GM12878 (cell line): Measurements from ENCODE around the gene JRKL. TPM values are rescaled to one million over a fixed set of nuclear protein-coding genes. Genes with fewer than 3 reads are reported as not detected.

Experiments used
- ATAC-seq: fragments of 200-7000 bp; cut with Tn5 transposase; 3 replicates; pipeline ENCODE4 v1.9.1; 2020; ENCODE audit warnings: mild to moderate bottlenecking, moderate library complexity
- BruUV-seq: library from RNA; stranded (reverse); fragments of 400-500 nt; replicated peaks from 2 replicates; lab custom pipeline; 2021; lab: Mats Ljungman, UMichigan
- CTCF ChIA-PET: fragments of 300-600 bp; sonication (Branson Sonifier 250); formaldehyde crosslinking; extraction: SDS; loops from one replicate; lab custom pipeline; 2021; ENCODE audit warnings: inconsistent platforms; lab: Yijun Ruan, JAX
- POLR2A ChIA-PET: fragments of 350-600 bp; formaldehyde crosslinking; extraction: SDS; loops from one replicate; lab custom pipeline; 2021; ENCODE audit warnings: inconsistent platforms; lab: Charles Lee
- RAD21 ChIA-PET: fragments of 300-600 bp; sonication (Branson Sonifier 250); formaldehyde crosslinking; loops from one replicate; lab custom pipeline; 2023; ENCODE audit warnings: antibody characterized with exemption; ENCODE audit not compliant: unreplicated experiment; lab: Charles Lee
- SMC1A ChIA-PET: fragments of 300-600 bp; sonication (Branson Sonifier 250); formaldehyde crosslinking; loops from one replicate; lab custom pipeline; 2023; ENCODE audit not compliant: unreplicated experiment, uncharacterized antibody; lab: Charles Lee
- DNase-seq: peaks from one replicate; pipeline ENCODE4 v3.0.0-alpha.2; 2011; ENCODE audit warnings: low read depth, low spot score
- FAIRE-seq: peaks from 3 replicates; lab custom pipeline; 2011; peaks lifted over from hg19 to GRCh38; lab: Jason Lieb, UNC
- H2AFZ ChIP-seq: 2 replicates; pipeline ENCODE4 v1.6.0; 2011; ENCODE audit warnings: low read depth, low read length, control low read depth; ENCODE audit not compliant: control insufficient read depth
- H3K27ac ChIP-seq: 2 replicates; pipeline ENCODE4 v1.5.1; 2011; ENCODE audit warnings: control low read depth; ENCODE audit not compliant: control insufficient read depth, insufficient read depth
- H3K27me3 ChIP-seq, 2 experiments: replicated peaks in 1 of 2; 2 replicates each; pipeline versions ENCODE4 v1.6.0 to v1.6.1; 2011; ENCODE audit warnings: low read length in 1 of 2; ENCODE audit not compliant: control insufficient read depth in 2 of 2, insufficient read depth in 2 of 2
- H3K36me3 ChIP-seq, 2 experiments: 2 replicates each; pipeline ENCODE4 v1.5.1; 2011; ENCODE audit warnings: low read length in 1 of 2; ENCODE audit not compliant: control insufficient read depth in 2 of 2, insufficient read depth in 2 of 2
- H3K4me1 ChIP-seq: 2 replicates; pipeline ENCODE4 v1.6.1; 2011; ENCODE audit warnings: mild to moderate bottlenecking, low read length, moderate library complexity, mixed read lengths; ENCODE audit not compliant: control insufficient read depth, insufficient read depth
- H3K4me2 ChIP-seq: 2 replicates; pipeline ENCODE4 v1.6.0; 2011; ENCODE audit warnings: control low read depth; ENCODE audit not compliant: control insufficient read depth, insufficient read depth
- H3K4me3 ChIP-seq: fragments of 200-600 bp; sonication (generic); 2 replicates; pipeline ENCODE4 v1.5.1; 2016
- H3K79me2 ChIP-seq: 2 replicates; pipeline ENCODE4 v1.6.0; 2011; ENCODE audit warnings: low read length; ENCODE audit not compliant: control insufficient read depth, insufficient read depth
- H3K9ac ChIP-seq: 2 replicates; pipeline ENCODE4 v1.8.0; 2011; ENCODE audit warnings: low read length, control low read depth, mixed read lengths; ENCODE audit not compliant: control insufficient read depth, insufficient read depth
- H3K9me3 ChIP-seq: replicated peaks from 3 replicates; pipeline ENCODE4 v1.5.1; 2011; ENCODE audit warnings: mild to moderate bottlenecking, low read length; ENCODE audit not compliant: control insufficient read depth, insufficient read depth
- H4K20me1 ChIP-seq: 2 replicates; pipeline ENCODE4 v1.6.0; 2011; ENCODE audit not compliant: control insufficient read depth, insufficient read depth
- ATF7 ChIP-seq: fragments of 450-650 bp; IDR thresholded peaks from 2 replicates; pipeline ENCODE4 v1.6.1; 2016; ENCODE audit warnings: low read depth, mild to moderate bottlenecking
- CREM ChIP-seq: IDR thresholded peaks from 2 replicates; pipeline ENCODE4 v1.6.1; 2014; ENCODE audit warnings: antibody characterized with exemption, low read depth
- GATAD2B ChIP-seq: fragments of 450-650 bp; conservative IDR thresholded peaks from 2 replicates; pipeline ENCODE4 v1.6.1; 2017; ENCODE audit warnings: low read depth, mild to moderate bottlenecking, moderate library complexity
- IKZF2 ChIP-seq, 2 experiments: fragments of 450-650 bp; IDR thresholded peaks; 2 replicates each; pipeline ENCODE4 v1.6.1; 2017; ENCODE audit warnings: mild to moderate bottlenecking in 2 of 2, moderate library complexity in 2 of 2
- PKNOX1 ChIP-seq: fragments of 450-650 bp; IDR thresholded peaks from 2 replicates; pipeline ENCODE4 v1.6.1; 2016; ENCODE audit warnings: mild to moderate bottlenecking
- SPI1 ChIP-seq: IDR thresholded peaks from 2 replicates; pipeline ENCODE4 v1.6.1; 2011; ENCODE audit warnings: low read depth, mild to moderate bottlenecking, low read length, moderate library complexity, borderline replicate concordance; ENCODE audit not compliant: insufficient read depth
- TARDBP ChIP-seq: IDR thresholded peaks from 2 replicates; pipeline ENCODE4 v1.6.1; 2016; ENCODE audit warnings: borderline replicate concordance
- ZNF207 ChIP-seq: fragments of 450-650 bp; IDR thresholded peaks from 2 replicates; pipeline ENCODE4 v1.6.1; 2014; ENCODE audit warnings: antibody characterized with exemption, mild to moderate bottlenecking, borderline replicate concordance
- WGBS: methylation state at CpG from one replicate; pipeline ENCODE4 v1.1.6; 2016; ENCODE audit warnings: low lambda C conversion rate; ENCODE audit not compliant: insufficient replicate concordance, insufficient coverage; ENCODE audit errors: missing lambda C conversion rate; 5-methylcytosine and 5-hydroxymethylcytosine counted together
- in situ Hi-C: fragments of 300-500 bp; cut with MboI; formaldehyde crosslinking; loops from 9 replicates; pipeline ENCODE4 v1.14.3; 2018; ENCODE audit warnings: mixed read lengths
- intact Hi-C: fragments of 100-400 bp; cut with micrococcal nuclease; formaldehyde crosslinking; loops from one replicate; pipeline ENCODE4 v1.14.2; 2022; ENCODE audit not compliant: unreplicated experiment
- polyA plus RNA-seq, 11 experiments: library from polyadenylated mRNA; depleted of rRNA in 4 of 11; unstranded in 6 of 11; stranded (reverse) in 5 of 11; fragments of >200 nt; fragmentation: Nextera tagmentation in 4 of 11; fragmentation: Illumina TruSeq in 1 of 11; extraction: Ambion mirVana in 4 of 11; extraction: Trizol in 1 of 11; gene quantifications; 1 replicate in 1 of 11; 2 replicates in 10 of 11; pipeline versions ENCODE4 v1.2.1 to v1.2.3, GENCODE V29; 2011 to 2016; ENCODE audit warnings: inconsistent platforms in 2 of 11, missing spikeins in 2 of 11, low read depth in 1 of 11
- total RNA-seq, 4 experiments: library from RNA; depleted of rRNA in 3 of 4; stranded (reverse); fragments of >200 nt in 3 of 4; fragmentation: Illumina TruSeq in 1 of 4; extraction: Trizol in 1 of 4; gene quantifications; 2 replicates each; pipeline versions ENCODE4 v1.2.1 to v1.2.3, GENCODE V29; 2013 to 2021
- TF ChIP-seq, protein P1 (sequence below): fragments of 450-650 bp; formaldehyde crosslinking; IDR thresholded peaks from 2 replicates; pipeline ENCODE4 v1.4.0; 2022; ENCODE audit warnings: mild to moderate bottlenecking, moderate library complexity
- TF ChIP-seq, protein P2 (sequence below): fragments of 450-650 bp; IDR thresholded peaks from 2 replicates; pipeline ENCODE4 v1.6.1; 2017; ENCODE audit warnings: mild to moderate bottlenecking
- TF ChIP-seq, protein P3 (sequence below): IDR thresholded peaks from 2 replicates; pipeline ENCODE4 v1.6.1; 2011; ENCODE audit warnings: mild to moderate bottlenecking, low read depth, low read length, moderate library complexity; ENCODE audit not compliant: insufficient replicate concordance

The JRKL gene
- total and polyA plus RNA-seq, 10 of the 15 experiments (the other 5 are each of a cell fraction or from before 2014, with no cell fraction given), result 3.8 to 12.4 (median 8.5) TPM

- TF ChIP-seq, protein P1, sequence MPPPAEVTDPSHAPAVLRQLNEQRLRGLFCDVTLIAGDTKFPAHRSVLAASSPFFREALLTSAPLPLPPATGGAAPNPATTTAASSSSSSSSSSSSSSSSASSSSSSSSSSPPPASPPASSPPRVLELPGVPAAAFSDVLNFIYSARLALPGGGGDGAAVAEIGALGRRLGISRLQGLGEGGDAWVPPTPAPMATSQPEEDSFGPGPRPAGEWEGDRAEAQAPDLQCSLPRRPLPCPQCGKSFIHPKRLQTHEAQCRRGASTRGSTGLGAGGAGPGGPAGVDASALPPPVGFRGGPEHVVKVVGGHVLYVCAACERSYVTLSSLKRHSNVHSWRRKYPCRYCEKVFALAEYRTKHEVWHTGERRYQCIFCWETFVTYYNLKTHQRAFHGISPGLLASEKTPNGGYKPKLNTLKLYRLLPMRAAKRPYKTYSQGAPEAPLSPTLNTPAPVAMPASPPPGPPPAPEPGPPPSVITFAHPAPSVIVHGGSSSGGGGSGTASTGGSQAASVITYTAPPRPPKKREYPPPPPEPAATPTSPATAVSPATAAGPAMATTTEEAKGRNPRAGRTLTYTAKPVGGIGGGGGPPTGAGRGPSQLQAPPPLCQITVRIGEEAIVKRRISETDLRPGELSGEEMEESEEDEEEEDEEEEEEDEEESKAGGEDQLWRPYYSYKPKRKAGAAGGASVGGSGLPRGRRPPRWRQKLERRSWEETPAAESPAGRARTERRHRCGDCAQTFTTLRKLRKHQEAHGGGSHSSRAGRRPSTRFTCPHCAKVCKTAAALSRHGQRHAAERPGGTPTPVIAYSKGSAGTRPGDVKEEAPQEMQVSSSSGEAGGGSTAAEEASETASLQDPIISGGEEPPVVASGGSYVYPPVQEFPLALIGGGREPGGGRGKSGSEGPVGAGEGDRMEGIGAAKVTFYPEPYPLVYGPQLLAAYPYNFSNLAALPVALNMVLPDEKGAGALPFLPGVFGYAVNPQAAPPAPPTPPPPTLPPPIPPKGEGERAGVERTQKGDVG (CRISPR knock-in tag), result no peak
Measured at GRCh38 chr11:96385187-96385586, 4.6 kb upstream of the JRKL start (continued).

GRCh38 chr11:96388891-96389719 is 708 bp upstream of the JRKL start:
- peak overlapping the region; percentile 46 for H2AFZ ChIP-seq
- H3K9ac ChIP-seq, result peak overlapping the region; percentile 67
- ChIA-PET SMC1A (interaction anchor here (0.5 to 3.5 kb wide), 20 partner anchors 18 to 1229 kb away, joined by 3 to 46 read pairs (median 4); partner anchors contain the start of genes CEP57, FAM76B and MAML2), CTCF (interaction anchor here (0.6 to 3.5 kb wide), 14 partner anchors 9 to 683 kb away, joined by 3 to 52 read pairs (median 4); partner anchors contain the start of gene MAML2), RAD21 (interaction anchor here (0.5 to 3.3 kb wide), 27 partner anchors 9 to 1234 kb away, joined by 3 to 71 read pairs (median 4); partner anchors contain the start of genes CEP57, FAM76B and MAML2), POLR2A (interaction anchor here (0.6 to 3.3 kb wide), 18 partner anchors 14 to 600 kb away, joined by 3 to 43 read pairs (median 3); partner anchors contain the start of genes CEP57, FAM76B and MAML2)
- H4K20me1 ChIP-seq, result no peaks in the 10 kb centered on the region
- peaks cover 52% of the 10 kb centered on the region for H3K79me2 ChIP-seq
- no TSS peak for BruUV-seq
- H3K4me3 ChIP-seq, result peak overlapping the region; percentile 90
- in situ Hi-C loops (loop anchor here (5.0 kb wide), 1 partner anchor 597 kb away; the partner anchor contains the start of gene CEP57), intact Hi-C loops (loop anchor here (1.0 to 5.0 kb wide), 4 partner anchors 46 to 600 kb away; partner anchors contain the start of genes FAM76B and MAML2)
- ATAC-seq (peak; percentile 74), FAIRE-seq (no peak), DNase-seq (peak; percentile 19)
- peak overlapping the region; percentile 78 for H3K27ac ChIP-seq
- peaks cover 0 to under 1% of the 10 kb centered on the region in 2 experiments; a peak in 1 of 4 replicates for H3K36me3 ChIP-seq
- H3K4me1 ChIP-seq, result no peaks in the 10 kb centered on the region
- 2% methylated on average over 30 of the region's 30 CpGs for WGBS
- no peaks in the 10 kb centered on the region for H3K27me3 ChIP-seq
- H3K4me2 ChIP-seq, result peak overlapping the region; percentile 91
- no peaks in the 10 kb centered on the region; the same call in 2 of the 3 replicates for H3K9me3 ChIP-seq
- TF ChIP-seq, protein P2, sequence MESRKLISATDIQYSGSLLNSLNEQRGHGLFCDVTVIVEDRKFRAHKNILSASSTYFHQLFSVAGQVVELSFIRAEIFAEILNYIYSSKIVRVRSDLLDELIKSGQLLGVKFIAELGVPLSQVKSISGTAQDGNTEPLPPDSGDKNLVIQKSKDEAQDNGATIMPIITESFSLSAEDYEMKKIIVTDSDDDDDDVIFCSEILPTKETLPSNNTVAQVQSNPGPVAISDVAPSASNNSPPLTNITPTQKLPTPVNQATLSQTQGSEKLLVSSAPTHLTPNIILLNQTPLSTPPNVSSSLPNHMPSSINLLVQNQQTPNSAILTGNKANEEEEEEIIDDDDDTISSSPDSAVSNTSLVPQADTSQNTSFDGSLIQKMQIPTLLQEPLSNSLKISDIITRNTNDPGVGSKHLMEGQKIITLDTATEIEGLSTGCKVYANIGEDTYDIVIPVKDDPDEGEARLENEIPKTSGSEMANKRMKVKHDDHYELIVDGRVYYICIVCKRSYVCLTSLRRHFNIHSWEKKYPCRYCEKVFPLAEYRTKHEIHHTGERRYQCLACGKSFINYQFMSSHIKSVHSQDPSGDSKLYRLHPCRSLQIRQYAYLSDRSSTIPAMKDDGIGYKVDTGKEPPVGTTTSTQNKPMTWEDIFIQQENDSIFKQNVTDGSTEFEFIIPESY, result no peak
- TF ChIP-seq ATF7, result peak; percentile 5; the same call in 1 of the 2 replicates
- peak; percentile 50; the same call in 1 of the 2 replicates for TF ChIP-seq TARDBP
- TF ChIP-seq IKZF2 (IDR thresholded peaks at IDR 0.05), result 0 out of 4 replicates have a peak, but pooled peaks of 1 of the 2 experiments have one; percentile 18
- peak; percentile 76 for TF ChIP-seq PKNOX1
- no peak for TF ChIP-seq SPI1
- TF ChIP-seq, protein P3, sequence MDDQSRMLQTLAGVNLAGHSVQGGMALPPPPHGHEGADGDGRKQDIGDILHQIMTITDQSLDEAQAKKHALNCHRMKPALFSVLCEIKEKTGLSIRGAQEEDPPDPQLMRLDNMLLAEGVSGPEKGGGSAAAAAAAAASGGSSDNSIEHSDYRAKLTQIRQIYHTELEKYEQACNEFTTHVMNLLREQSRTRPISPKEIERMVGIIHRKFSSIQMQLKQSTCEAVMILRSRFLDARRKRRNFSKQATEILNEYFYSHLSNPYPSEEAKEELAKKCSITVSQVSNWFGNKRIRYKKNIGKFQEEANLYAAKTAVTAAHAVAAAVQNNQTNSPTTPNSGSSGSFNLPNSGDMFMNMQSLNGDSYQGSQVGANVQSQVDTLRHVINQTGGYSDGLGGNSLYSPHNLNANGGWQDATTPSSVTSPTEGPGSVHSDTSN, result peak; percentile 35
- 0 out of 2 replicates have a peak, but pooled peaks have one; percentile 29 for TF ChIP-seq ZNF207
- TF ChIP-seq GATAD2B, result peak; percentile 66; the same call in 1 of the 2 replicates
- TF ChIP-seq CREM, result peak; percentile 39; the same call in 1 of the 2 replicates
